SHP77 (cell line): ENCODE results near the gene XRRA1.
A peak's percentile ranks its signal among the peaks of the same experiment; 100 is the strongest.
"Not testable (repeated sequence)": the region's sequence is repeated elsewhere in the genome, so short reads cannot be mapped to it uniquely, and the experiment has no call there.

Experiments
- DNase-seq, 2 experiments: peaks; one replicate each; lab custom pipeline; 2025; lab: John Stamatoyannopoulos, UW

Gene XRRA1

DNA sequence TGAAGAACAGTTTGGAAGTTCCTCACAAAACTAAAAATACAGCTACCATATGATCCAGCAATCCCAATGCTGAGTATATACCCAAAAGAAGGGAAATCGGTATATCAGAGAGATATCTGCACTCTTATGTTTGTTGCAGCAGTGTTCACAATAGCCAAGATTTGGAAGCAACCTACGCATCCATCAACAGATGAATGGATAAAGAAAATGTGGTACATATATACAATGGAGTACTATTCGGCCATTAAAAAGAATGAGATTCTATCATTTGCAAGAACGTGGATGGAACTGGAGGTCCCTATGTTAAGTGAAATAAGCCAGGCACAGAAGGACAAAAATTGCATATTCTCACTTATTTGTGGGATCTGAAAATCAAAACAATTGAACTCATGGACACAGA is 46.5 kb downstream of the XRRA1 start:
- DNase-seq, result no peak

GRCh38 chr11:74896311-74896710 is 52.6 kb downstream of the XRRA1 start:
- DNase-seq, result no peak

GRCh38 chr11:74895340-74896116 is 53.4 kb downstream of the XRRA1 start:
- DNase-seq, result no peak

GRCh38 chr11:74893015-74893414 is 55.9 kb downstream of the XRRA1 start:
- DNase-seq, result not testable (repeated sequence)

- peak in 1 of 2 experiments; percentile 4 for DNase-seq
These were observed 71.8 kb downstream of the XRRA1 start for GRCh38 chr11:74877132-74877531.

- no peak for DNase-seq
These were observed 77.9 kb downstream of the XRRA1 start for GRCh38 chr11:74871037-74871436.

- peak; percentile 3 to 19 for DNase-seq
These were observed 78.4 kb downstream of the XRRA1 start for GRCh38 chr11:74870485-74870884.

GRCh38 chr11:74866557-74866956 is 82.3 kb downstream of the XRRA1 start:
- no peak for DNase-seq

DNA sequence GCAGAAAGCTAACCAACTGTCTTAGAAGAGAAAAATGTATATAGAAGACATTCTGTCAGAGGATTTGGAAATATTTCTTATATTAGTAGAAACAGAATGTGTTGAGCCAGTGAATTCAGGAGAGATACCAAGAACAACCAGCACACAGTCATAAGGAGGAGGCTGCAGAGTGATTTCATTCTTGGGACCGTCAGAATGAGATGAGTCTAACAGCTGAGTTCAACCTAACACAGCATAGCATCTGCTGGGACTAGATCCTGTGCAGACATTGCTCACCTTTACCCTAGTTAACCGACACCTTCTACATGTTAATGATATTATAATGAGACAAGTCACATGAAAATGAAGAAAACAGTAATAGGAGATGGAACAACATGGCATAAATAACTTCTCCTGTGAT is 85.5 kb downstream of the XRRA1 start:
- DNase-seq, result no peak

DNA sequence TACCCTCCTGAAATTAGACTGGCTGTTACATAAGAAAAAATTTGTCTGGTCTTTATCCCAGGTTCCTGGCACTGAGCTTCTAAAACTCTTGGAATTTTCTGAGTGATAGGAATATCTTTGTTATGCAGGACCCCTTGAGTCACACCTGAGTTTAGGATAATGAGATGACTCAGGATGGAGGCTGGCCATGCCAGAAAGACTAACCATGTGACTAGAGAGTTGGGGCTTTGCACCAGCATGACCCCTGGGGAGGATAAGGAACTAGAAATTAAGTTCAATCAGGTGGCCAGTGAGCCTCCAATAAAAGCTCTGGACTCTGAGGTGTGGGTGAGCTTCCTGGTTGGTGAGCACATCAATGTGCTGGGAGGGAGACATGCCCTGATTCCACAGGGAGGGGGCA is 88.1 kb downstream of the XRRA1 start:
- DNase-seq, result no peak

- no peak for DNase-seq
These were observed 95.7 kb downstream of the XRRA1 start for GRCh38 chr11:74853223-74853622.

DNA sequence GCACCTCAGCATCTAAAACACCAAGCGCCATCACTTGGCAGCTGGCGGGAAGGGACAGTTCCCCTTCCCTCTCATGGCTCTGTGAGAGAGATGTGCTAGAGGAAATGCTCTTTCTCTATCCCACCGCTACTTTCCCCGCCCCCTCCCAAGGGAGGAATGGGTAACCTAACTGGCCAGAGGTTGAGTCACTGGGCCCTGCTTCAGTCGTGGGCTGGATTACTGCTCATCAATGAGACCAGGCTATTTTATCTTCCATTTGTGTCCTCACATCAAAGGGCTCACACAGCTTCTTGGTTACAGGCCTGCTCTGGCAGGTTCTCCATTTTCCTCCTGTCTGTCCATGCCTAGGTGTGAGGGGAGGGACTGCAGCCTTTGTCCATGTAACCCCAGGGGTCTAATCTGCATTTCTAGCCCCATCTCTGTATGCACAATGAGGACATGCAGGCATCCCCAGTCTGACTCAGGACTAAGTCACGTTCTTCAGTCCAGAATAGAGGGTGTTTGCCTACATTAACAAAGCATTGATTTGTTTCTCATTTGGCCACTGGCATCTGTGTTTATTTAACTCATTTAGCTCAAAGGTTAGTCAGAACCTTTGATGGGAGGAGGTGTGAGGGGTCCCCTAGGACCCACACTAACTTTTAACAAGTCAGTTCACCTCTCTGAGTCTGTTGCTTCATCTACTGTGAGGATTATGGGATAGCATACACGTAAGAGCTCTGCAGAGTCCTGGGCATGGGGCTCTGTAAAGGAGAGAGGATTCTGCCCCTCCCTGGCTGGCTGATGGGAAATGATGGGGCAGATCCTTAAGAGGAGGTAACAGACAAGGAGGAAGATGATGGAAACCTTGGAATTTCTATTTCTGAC is 99.1 kb downstream of the XRRA1 start:
- DNase-seq, result no peak

GRCh38 chr11:74847895-74848294 is 101.0 kb downstream of the XRRA1 start:
- no peak for DNase-seq

DNA sequence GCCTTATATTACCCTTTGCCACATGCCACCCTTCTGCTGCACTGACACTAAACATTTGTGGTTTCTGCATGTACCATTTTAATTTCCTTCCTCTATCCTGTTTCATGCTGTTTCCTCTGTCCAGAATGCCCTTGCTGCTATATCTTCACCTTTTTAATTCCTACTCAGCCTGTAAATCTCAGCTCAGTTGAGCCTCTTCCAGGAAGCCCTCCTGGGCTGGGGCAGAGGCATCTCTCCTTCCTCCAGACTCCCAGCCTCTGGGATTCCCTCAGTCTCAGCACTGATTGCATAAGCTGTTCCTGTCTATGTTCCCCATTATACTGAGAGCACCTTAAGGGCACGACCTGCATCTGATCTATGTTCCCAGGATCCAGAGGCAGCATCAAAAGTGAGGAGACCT is 101.5 kb downstream of the XRRA1 start:
- no peak for DNase-seq

GRCh38 chr11:74846770-74847169 is 102.1 kb downstream of the XRRA1 start:
- no peak for DNase-seq

GRCh38 chr11:74845978-74846517 is 102.8 kb downstream of the XRRA1 start:
- no peak for DNase-seq

- no peak for DNase-seq
These were observed 104.0 kb downstream of the XRRA1 start for GRCh38 chr11:74844865-74845264.

- no peak for DNase-seq
These were observed 104.8 kb downstream of the XRRA1 start for GRCh38 chr11:74844072-74844471.

DNA sequence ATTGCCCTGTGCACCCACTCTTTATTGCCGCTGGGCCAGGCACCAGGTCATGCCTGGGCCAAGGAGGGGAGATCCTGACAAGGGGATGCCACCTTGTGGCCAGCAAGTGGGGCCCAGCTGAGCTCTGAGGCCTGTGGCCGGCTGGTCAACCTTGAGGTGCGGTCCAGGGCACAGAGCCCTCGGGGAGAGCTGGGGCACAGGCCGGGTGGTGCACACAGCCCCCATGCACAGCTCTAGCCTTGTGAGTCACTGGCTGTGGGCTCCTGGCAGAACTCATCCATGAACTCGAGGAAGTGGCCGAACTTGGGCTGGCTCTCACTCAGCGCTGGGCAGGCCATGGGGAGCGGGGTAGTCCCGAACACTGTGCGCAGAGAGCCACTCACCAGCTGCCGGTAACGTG is 105.9 kb downstream of the XRRA1 start:
- no peak for DNase-seq

- DNase-seq, result no peak
These were observed 108.4 kb downstream of the XRRA1 start for GRCh38 chr11:74840486-74840885.

DNA sequence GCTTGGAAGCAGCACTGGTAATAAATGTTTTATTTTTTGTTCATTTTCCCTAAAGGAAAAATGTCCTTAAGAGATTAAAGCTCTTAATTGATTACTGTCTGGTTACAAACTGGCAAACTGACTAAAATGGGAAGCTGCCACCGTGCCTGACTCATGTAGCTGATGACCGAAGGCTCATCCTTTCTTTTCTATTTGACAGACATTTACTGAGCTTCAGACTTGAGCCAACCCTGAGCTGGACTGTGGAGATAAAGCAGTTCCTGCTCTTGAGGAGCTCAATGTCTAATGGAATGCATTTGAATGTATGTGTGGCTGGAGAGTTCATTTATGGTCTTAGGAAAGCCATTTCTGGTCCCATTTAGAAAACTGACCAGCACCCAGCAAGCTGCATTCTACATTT is 108.9 kb downstream of the XRRA1 start:
- no peak for DNase-seq

DNA sequence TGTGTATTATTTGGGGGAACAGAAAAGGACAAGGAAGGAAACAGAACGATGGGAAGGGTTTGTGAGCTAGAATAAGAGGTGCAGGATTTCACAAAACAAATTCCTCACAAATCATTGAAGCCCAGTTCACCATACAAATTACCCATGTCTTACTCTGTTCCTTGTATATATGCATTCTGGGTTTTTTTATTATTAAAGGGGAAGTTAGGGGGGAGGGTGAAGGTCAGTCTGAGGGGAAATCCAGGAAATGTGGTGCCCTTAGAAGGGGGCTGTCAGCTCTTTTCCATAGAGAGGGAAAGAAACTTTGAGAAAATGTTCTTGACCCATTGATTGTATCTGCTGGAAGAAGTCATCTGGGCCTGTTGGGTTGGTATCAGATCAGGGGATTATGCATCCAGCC is 109.4 kb downstream of the XRRA1 start:
- no peak for DNase-seq

- DNase-seq, result no peak
These were observed 110.7 kb downstream of the XRRA1 start for GRCh38 chr11:74838188-74838587.
